ENCODE data around the gene RPEL1.

Gene RPEL1

GRCh38 chr10:103278862-103279298 lies 33.2 kb downstream of the RPEL1 start:
- DNase-seq (ENCODE audit: low read depth in 2 of 2) = peak; percentile 13 to 33

DNA sequence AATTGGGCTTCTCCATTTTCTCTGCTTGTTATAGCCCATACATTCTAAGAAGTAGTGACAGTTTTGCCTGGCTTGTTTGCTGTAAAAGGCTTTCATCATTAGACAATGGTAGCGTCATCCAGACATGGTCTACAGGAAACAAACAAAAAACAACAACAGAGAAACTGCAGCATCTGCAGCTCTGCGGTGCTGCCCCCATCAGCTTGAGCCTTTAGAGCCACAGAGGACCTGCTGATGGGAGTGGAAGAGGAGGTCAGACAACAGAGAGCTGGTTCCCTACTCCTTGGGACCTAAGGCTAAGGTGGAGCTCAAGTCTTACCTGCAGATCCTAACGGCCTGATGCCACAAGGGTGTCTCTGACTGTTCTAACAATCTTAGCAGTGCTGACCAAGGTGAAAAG lies 34.3 kb downstream of the RPEL1 start:
- no peak for DNase-seq (ENCODE audit: low read depth in 2 of 2)

DNA sequence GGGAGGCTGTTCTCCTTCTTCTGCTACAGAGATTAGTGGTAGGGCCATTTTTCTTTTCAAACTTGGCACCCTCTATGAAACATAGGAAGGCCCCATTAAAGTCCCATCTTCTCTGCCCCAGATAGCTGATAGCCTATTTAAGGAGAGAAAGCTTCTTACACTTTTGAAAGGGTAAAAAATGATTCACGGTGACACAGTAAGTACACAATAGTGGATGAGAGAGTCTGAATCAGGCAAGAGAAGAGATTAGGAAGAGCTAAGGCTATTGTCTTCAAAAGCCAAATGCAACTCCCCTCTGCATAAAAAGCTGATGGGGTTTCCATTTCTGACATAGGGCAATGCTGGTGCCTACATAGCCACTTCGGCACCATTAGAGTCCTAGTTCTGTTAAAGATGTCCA lies 34.8 kb downstream of the RPEL1 start:
- DNase-seq (ENCODE audit: low read depth in 2 of 2) = no peak

GRCh38 chr10:103281753-103282152 lies 36.1 kb downstream of the RPEL1 start:
- DNase-seq (ENCODE audit: low read depth in 2 of 2) = no peak

- no peak for DNase-seq (ENCODE audit: low read depth in 2 of 2)
Observed at GRCh38 chr10:103282961-103283360, 37.3 kb downstream of the RPEL1 start.

DNA sequence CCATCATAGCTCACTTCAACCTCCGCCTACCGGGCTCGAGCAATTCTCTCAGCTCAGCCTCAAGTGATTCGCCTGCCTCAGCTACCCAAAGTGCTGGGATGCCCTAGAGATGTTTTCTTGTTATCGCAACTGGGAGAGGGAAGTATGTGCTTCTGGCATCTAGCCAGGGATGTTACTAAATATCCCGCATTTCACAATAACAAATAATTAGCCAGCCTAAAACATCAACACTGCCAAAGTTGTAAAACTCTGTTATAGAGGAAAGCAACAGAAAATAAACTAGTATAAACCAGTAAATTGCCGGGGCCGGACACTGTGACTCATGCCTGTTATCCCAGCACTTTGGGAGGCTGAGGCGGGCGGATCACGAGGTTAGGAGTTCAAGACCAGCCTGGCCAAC lies 38.5 kb downstream of the RPEL1 start:
- no peak for DNase-seq (ENCODE audit: low read depth in 2 of 2)

GRCh38 chr10:103287992-103288391 lies 42.3 kb downstream of the RPEL1 start:
- DNase-seq (ENCODE audit: low read depth in 2 of 2) = no peak

- no peak for DNase-seq (ENCODE audit: low read depth in 2 of 2)
Observed at GRCh38 chr10:103291588-103291987, 45.9 kb downstream of the RPEL1 start.

GRCh38 chr10:103295374-103296015 lies 49.8 kb downstream of the RPEL1 start:
- DNase-seq (ENCODE audit: low read depth in 2 of 2) = no peak
